ENCODE data around the gene RAP1B.

The RAP1B gene

DNA sequence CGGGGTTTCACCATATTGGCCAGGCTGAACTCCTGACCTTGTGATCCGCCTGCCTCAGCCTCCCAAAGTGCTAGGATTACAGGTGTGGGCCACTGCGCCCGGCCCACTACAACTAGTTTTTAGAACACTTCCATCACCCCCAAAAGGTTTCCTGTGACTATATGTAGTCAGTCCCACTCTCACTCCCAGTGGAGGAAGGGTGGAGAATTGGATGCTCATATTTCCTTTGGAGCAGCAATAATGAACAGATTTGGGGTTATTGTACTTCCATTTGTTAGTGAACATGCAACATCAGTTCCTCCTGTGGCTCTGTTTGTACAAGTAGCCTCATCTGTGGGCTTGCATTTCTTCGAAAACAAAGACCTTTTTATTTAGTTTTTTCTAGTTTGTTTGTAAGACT lies 35.8 kb downstream of the RAP1B start:
- DNase-seq (ENCODE audit: low read depth, low spot score), result no peak
- TF ChIP-seq POLR2AphosphoS5 (IDR thresholded peaks at IDR 0.05; ENCODE audit: borderline replicate concordance, low read depth, low read length) (no peak), FOXP2 (optimal IDR thresholded peaks at IDR 0.05; ENCODE audit: control extremely low read depth, extremely low read length, insufficient read depth) (no peak), EZH2 (IDR thresholded peaks at IDR 0.05) (no peak)
- no peak overlapping the region for H3K4me3 ChIP-seq
- peaks cover 26% of the 10 kb centered on the region for H3K36me3 ChIP-seq (ENCODE audit: insufficient read depth, low read length)
- H3K9ac ChIP-seq (ENCODE audit: insufficient read length), result no peak overlapping the region
- H3K9me3 ChIP-seq (ENCODE audit: low read depth, low read length), result no peaks in the 10 kb centered on the region
- H3K27ac ChIP-seq, result no peak overlapping the region

DNA sequence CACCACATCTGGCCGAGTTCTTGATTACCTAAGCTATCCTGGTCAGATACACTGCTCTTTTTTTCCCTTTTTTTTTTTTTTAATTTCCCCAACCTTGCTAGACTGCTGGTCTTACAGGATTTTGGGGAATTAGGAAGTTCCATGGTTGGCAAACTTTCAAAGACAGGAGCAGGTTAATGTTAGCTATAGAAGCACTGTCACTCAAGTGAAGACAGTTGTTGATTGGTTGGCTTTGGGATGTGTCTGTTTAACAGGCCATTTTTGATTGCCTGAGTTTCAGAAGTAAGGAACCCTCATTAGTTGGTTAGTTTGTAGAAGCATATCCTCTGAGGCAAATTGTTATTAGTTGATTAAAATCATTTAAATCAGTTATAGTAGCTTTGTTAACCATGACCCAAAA lies 36.8 kb downstream of the RAP1B start:
- H3K36me3 ChIP-seq (ENCODE audit: insufficient read depth, low read length), result peaks cover 36% of the 10 kb centered on the region
- no peak overlapping the region for H3K4me3 ChIP-seq
- no peak overlapping the region for H3K9ac ChIP-seq (ENCODE audit: insufficient read length)
- H3K9me3 ChIP-seq (ENCODE audit: low read depth, low read length), result no peaks in the 10 kb centered on the region
- DNase-seq (ENCODE audit: low read depth, low spot score), result no peak
- no peak for TF ChIP-seq FOXP2 (optimal IDR thresholded peaks at IDR 0.05; ENCODE audit: control extremely low read depth, extremely low read length, insufficient read depth)
- no peak for TF ChIP-seq POLR2AphosphoS5 (IDR thresholded peaks at IDR 0.05; ENCODE audit: borderline replicate concordance, low read depth, low read length)
- no peak for TF ChIP-seq EZH2 (IDR thresholded peaks at IDR 0.05)
- no peak overlapping the region for H3K27ac ChIP-seq

DNA sequence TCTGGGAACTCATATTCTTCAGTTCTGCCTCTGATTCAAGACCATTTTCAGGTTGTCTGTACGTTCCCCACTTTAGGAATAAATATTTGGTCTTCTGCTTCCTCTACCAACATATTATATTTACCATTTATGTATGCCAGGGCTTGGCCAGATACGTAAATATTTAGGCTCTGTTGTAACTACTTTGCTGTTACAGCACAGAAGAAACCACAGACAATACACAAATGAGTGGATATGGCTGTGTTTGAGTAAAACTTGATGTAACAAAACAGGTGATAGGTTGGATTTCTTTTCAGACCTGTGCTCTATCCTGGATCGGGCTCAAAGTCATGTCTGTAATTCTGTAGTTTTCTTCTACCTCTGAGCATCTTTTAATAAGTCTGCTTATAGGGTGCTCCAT lies 37.5 kb downstream of the RAP1B start:
- H3K27ac ChIP-seq, result no peak overlapping the region; the same call in 1 of the 2 replicates
- H3K9ac ChIP-seq (ENCODE audit: insufficient read length), result no peak overlapping the region
- no peak for DNase-seq (ENCODE audit: low read depth, low spot score)
- H3K9me3 ChIP-seq (ENCODE audit: low read depth, low read length), result no peaks in the 10 kb centered on the region
- peaks cover 43% of the 10 kb centered on the region for H3K36me3 ChIP-seq (ENCODE audit: insufficient read depth, low read length)
- no peak overlapping the region for H3K4me3 ChIP-seq
- no peak for TF ChIP-seq POLR2AphosphoS5 (IDR thresholded peaks at IDR 0.05; ENCODE audit: borderline replicate concordance, low read depth, low read length)
- TF ChIP-seq EZH2 (IDR thresholded peaks at IDR 0.05), result no peak
- no peak for TF ChIP-seq FOXP2 (optimal IDR thresholded peaks at IDR 0.05; ENCODE audit: control extremely low read depth, extremely low read length, insufficient read depth)

DNA sequence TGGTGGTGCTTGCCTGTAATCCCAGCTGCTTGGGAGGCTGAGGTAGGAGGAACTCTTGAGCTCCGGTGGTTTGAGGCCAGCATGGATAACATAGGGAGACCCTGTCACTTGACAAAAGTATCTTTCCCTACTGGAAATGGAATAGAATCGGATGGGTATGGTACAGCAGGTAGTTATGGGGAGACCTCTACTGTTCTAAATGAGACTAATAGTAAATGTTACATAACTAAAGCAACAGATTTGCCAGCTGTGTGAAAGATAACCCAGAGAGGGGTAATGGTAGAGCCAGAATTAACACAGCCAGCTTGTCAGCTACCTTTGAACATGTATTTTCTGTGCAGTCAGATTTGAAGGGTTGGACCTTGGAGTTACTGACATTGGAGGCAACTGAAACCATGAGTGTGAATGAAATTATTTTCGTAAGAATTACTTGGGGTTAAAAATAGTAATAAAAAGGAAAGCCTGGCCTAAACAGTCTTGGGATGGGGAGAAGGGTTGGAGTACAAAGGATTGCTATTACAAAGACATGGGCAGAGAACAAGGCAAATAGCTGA lies 54.4 kb downstream of the RAP1B start:
- Histone ChIP-seq H3K9me3 (ENCODE audit: low read depth, low read length) (no peaks in the 10 kb centered on the region), H3K36me3 (ENCODE audit: insufficient read depth, low read length) (peaks cover 9% of the 10 kb centered on the region; the same call in 1 of the 2 replicates), H3K9ac (ENCODE audit: insufficient read length) (no peak overlapping the region), H3K27ac (no peak overlapping the region), H3K4me3 (no peak overlapping the region)
- TF ChIP-seq POLR2AphosphoS5 (IDR thresholded peaks at IDR 0.05; ENCODE audit: borderline replicate concordance, low read depth, low read length) (no peak), FOXP2 (optimal IDR thresholded peaks at IDR 0.05; ENCODE audit: control extremely low read depth, extremely low read length, insufficient read depth) (no peak), EZH2 (IDR thresholded peaks at IDR 0.05) (no peak)
- DNase-seq (ENCODE audit: low read depth, low spot score), result no peak

DNA sequence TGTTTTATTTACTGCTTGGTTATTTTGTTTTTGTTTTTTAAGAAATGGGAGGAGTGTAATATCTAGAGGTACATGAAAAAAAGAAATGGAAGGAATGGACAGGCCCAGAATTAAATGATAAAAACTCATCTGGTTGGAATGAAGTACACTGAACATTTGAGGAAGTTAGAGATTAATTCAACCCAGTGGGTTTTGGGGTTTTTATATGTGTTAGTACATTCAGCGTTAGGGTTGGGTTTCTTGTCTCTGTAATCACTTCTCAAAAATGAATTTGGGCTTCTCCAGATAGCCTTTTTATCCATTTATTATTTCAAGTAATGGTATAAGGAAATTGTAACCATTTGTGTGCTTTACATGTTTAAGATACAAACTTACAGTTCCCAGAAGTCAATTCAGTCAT lies 56.6 kb downstream of the RAP1B start:
- Histone ChIP-seq H3K36me3 (ENCODE audit: insufficient read depth, low read length) (no peaks in the 10 kb centered on the region), H3K27ac (no peak overlapping the region), H3K9me3 (ENCODE audit: low read depth, low read length) (no peaks in the 10 kb centered on the region), H3K9ac (ENCODE audit: insufficient read length) (no peak overlapping the region), H3K4me3 (no peak overlapping the region)
- TF ChIP-seq EZH2 (IDR thresholded peaks at IDR 0.05) (no peak), FOXP2 (optimal IDR thresholded peaks at IDR 0.05; ENCODE audit: control extremely low read depth, extremely low read length, insufficient read depth) (no peak), POLR2AphosphoS5 (IDR thresholded peaks at IDR 0.05; ENCODE audit: borderline replicate concordance, low read depth, low read length) (no peak)
- no peak for DNase-seq (ENCODE audit: low read depth, low spot score)

DNA sequence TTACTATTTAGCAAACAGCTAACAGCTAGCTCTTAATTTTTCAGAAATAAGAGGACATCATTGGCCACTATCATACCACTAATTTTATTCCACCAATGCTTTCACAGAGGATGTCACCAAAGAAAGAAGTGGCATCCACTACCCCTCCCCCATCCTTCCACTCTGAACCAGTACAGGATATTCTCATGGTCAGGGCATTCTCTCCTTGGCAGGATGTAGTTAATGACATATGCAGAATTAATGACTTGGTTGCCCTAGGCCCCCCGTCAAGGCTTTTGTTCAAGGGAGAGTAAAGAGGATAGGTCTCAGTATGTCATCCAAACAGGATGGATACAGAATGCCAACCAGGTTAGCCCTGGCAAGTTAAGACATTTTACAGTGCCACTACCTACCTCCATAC lies 57.2 kb downstream of the RAP1B start:
- no peak overlapping the region for H3K9ac ChIP-seq (ENCODE audit: insufficient read length)
- DNase-seq (ENCODE audit: low read depth, low spot score), result no peak
- H3K4me3 ChIP-seq, result no peak overlapping the region
- no peaks in the 10 kb centered on the region for H3K9me3 ChIP-seq (ENCODE audit: low read depth, low read length)
- TF ChIP-seq FOXP2 (optimal IDR thresholded peaks at IDR 0.05; ENCODE audit: control extremely low read depth, extremely low read length, insufficient read depth), result no peak
- TF ChIP-seq EZH2 (IDR thresholded peaks at IDR 0.05), result no peak
- no peak for TF ChIP-seq POLR2AphosphoS5 (IDR thresholded peaks at IDR 0.05; ENCODE audit: borderline replicate concordance, low read depth, low read length)
- no peak overlapping the region for H3K27ac ChIP-seq
- H3K36me3 ChIP-seq (ENCODE audit: insufficient read depth, low read length), result no peaks in the 10 kb centered on the region

DNA sequence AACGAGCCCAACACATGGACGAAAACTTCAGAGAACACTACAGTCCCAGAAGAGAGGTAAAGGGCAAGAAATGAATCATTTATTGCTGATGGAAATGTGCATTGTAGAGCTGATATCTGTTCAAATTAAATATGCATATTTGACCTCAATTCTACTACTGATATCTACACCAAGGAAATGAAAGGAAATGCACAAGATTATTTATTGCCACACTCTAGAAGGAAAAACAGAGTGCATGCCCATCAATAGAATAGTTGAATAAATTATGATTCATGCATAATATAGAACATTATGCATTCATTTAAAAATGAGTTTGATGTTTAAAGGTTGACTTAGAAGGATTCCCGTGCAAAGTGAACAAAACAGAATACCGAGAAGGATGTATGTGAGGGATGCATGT lies 60.5 kb downstream of the RAP1B start:
- no peaks in the 10 kb centered on the region for H3K36me3 ChIP-seq (ENCODE audit: insufficient read depth, low read length)
- H3K4me3 ChIP-seq, result no peak overlapping the region
- no peak overlapping the region for H3K9ac ChIP-seq (ENCODE audit: insufficient read length)
- no peak overlapping the region for H3K27ac ChIP-seq
- no peak for TF ChIP-seq POLR2AphosphoS5 (IDR thresholded peaks at IDR 0.05; ENCODE audit: borderline replicate concordance, low read depth, low read length)
- no peak for TF ChIP-seq FOXP2 (optimal IDR thresholded peaks at IDR 0.05; ENCODE audit: control extremely low read depth, extremely low read length, insufficient read depth)
- TF ChIP-seq EZH2 (IDR thresholded peaks at IDR 0.05), result no peak
- no peaks in the 10 kb centered on the region for H3K9me3 ChIP-seq (ENCODE audit: low read depth, low read length)
- no peak for DNase-seq (ENCODE audit: low read depth, low spot score)

DNA sequence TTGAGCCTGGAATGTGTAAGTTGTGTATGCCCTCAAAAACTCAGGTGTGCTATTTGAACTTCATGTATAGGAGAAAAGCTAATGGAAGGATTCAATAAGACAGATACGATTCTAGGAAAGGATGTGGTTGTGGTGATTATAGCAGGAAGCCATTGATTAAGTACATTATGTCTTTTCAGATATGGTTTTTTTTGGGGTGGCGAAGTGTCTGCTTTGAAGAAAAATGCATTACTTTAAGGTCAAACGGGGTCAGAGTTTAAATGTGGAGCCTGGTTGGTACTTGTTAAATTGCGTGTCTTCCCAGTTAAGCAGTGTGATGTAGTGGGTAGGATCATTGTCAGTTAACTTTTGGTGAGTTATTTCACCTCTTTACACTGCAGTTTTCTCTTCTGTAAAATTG lies 63.1 kb downstream of the RAP1B start:
- Histone ChIP-seq H3K9ac (ENCODE audit: insufficient read length) (no peak overlapping the region), H3K9me3 (ENCODE audit: low read depth, low read length) (no peaks in the 10 kb centered on the region), H3K27ac (no peak overlapping the region), H3K4me3 (no peak overlapping the region), H3K36me3 (ENCODE audit: insufficient read depth, low read length) (no peaks in the 10 kb centered on the region)
- no peak for TF ChIP-seq EZH2 (IDR thresholded peaks at IDR 0.05)
- no peak for TF ChIP-seq POLR2AphosphoS5 (IDR thresholded peaks at IDR 0.05; ENCODE audit: borderline replicate concordance, low read depth, low read length)
- TF ChIP-seq FOXP2 (optimal IDR thresholded peaks at IDR 0.05; ENCODE audit: control extremely low read depth, extremely low read length, insufficient read depth), result no peak
- no peak for DNase-seq (ENCODE audit: low read depth, low spot score)

DNA sequence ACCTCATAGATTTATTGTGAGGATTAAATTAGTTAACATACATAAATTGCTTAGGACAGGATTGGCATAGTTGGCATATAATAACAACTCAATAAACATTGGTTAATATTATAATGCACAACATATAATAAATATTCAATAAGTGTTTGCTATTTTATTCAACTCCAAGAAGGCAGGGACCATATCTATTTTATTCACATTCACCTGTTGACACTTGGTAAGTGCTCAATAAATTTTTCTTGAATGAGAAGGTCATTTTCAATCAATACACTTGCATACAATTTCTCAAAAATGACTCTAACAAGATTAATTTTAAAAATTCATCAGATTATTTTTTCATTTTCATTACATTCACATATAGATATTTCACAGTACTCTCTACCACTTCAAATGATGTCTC lies 63.7 kb downstream of the RAP1B start:
- peak overlapping the region; percentile 53; the same call in 1 of the 2 replicates for H3K27ac ChIP-seq
- H3K36me3 ChIP-seq (ENCODE audit: insufficient read depth, low read length), result no peaks in the 10 kb centered on the region
- H3K9ac ChIP-seq (ENCODE audit: insufficient read length), result no peak overlapping the region
- H3K9me3 ChIP-seq (ENCODE audit: low read depth, low read length), result no peaks in the 10 kb centered on the region
- no peak overlapping the region for H3K4me3 ChIP-seq
- TF ChIP-seq POLR2AphosphoS5 (IDR thresholded peaks at IDR 0.05; ENCODE audit: borderline replicate concordance, low read depth, low read length) (no peak), FOXP2 (optimal IDR thresholded peaks at IDR 0.05; ENCODE audit: control extremely low read depth, extremely low read length, insufficient read depth) (no peak), EZH2 (IDR thresholded peaks at IDR 0.05) (no peak)
- no peak for DNase-seq (ENCODE audit: low read depth, low spot score)

Data from SK-N-MC (cell line).